GM12891 (cell line): ENCODE data around the gene OCA2.

Experiments
- PAX5 ChIP-seq: IDR thresholded peaks from 2 replicates; pipeline ENCODE4 v1.6.1; 2011; ENCODE audit warnings: low read length, moderate library complexity, mild to moderate bottlenecking; ENCODE audit not compliant: insufficient read depth, severe bottlenecking
- POLR2A ChIP-seq: IDR thresholded peaks from 2 replicates; pipeline ENCODE4 v1.6.1; 2011; ENCODE audit warnings: low read depth, low read length, control low read depth
- POLR2AphosphoS5 ChIP-seq: IDR thresholded peaks from 2 replicates; pipeline ENCODE4 v1.6.1; 2011; ENCODE audit warnings: low read depth, low read length, control low read depth
- SPI1 ChIP-seq: IDR thresholded peaks from 2 replicates; pipeline ENCODE4 v1.6.1; 2011; ENCODE audit warnings: low read depth, low read length, control low read depth
- TAF1 ChIP-seq: IDR thresholded peaks from 2 replicates; pipeline ENCODE4 v1.6.1; 2011; ENCODE audit warnings: low read depth, low read length, control low read depth

DNA sequence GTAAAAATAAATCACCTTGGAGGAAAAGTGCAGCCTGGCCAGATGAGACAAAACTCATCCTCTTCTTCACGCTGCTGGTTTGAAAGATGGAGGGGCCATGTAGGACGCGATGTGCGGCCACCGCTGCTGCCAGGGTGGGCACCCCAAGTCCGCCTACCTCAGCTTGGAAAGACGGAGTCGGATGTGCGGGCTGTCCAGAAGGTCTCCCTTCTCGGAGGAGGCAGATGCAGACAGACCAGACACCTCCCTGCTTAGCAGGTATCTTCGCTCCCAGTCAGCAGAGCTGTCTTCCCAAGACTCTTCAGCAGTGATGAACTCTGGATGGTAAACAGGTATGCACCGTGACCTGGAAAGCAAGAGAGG lies 71.4 kb downstream of the OCA2 start:
- no peak for TF ChIP-seq POLR2A
- TF ChIP-seq POLR2AphosphoS5: no peak
- no peak for TF ChIP-seq SPI1
- no peak for TF ChIP-seq PAX5
- no peak for TF ChIP-seq TAF1
